GM12874 (cell line): ENCODE results near the gene ERMARD.

Experiments used
- TF ChIP-seq, protein P1 (sequence below): IDR thresholded peaks from 2 replicates; pipeline ENCODE4 v1.5.1; 2011; ENCODE audit warnings: low read depth, mild to moderate bottlenecking, control low read depth, low read length, moderate library complexity; ENCODE audit not compliant: insufficient read depth

The ERMARD gene

DNA sequence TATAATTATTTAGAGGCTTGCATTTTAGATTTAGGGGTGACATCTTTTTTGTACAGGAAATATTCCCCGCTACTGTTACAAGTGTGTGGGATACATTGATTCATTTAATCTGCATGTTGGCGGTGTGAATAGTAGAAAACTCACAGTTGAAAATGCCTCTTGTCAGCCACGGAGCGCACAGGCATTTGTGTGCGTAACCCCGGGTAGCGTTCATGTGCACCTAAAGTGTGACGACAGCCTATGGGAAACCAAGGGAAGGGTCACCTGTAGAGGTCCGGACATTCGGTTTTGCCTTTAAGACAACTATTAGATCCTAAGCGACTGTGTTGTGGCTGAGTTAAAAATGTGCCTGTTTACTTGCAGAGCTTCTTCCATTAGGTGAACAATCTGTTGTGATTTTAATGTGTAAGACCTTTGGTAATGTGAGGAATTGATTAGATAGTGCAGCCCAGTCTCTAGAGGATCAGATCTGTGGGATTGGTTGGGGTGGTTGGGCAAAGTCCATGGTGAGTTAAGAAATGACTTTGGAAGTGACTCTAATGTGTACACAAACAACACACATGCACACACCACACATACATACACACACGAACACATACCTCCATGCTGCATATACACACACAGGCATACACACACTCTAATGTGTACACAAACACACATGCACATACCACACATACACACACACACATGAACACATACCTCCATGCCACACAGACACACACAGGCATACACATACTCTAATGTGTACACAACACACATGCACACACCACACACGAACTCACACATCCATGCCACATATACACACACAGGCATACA is 15.7 kb downstream of the ERMARD start:
- TF ChIP-seq, protein P1, sequence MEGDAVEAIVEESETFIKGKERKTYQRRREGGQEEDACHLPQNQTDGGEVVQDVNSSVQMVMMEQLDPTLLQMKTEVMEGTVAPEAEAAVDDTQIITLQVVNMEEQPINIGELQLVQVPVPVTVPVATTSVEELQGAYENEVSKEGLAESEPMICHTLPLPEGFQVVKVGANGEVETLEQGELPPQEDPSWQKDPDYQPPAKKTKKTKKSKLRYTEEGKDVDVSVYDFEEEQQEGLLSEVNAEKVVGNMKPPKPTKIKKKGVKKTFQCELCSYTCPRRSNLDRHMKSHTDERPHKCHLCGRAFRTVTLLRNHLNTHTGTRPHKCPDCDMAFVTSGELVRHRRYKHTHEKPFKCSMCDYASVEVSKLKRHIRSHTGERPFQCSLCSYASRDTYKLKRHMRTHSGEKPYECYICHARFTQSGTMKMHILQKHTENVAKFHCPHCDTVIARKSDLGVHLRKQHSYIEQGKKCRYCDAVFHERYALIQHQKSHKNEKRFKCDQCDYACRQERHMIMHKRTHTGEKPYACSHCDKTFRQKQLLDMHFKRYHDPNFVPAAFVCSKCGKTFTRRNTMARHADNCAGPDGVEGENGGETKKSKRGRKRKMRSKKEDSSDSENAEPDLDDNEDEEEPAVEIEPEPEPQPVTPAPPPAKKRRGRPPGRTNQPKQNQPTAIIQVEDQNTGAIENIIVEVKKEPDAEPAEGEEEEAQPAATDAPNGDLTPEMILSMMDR: no peak

GRCh38 chr6:169774347-169774746 is 22.9 kb downstream of the ERMARD start:
- TF ChIP-seq, protein P1: no peak

DNA sequence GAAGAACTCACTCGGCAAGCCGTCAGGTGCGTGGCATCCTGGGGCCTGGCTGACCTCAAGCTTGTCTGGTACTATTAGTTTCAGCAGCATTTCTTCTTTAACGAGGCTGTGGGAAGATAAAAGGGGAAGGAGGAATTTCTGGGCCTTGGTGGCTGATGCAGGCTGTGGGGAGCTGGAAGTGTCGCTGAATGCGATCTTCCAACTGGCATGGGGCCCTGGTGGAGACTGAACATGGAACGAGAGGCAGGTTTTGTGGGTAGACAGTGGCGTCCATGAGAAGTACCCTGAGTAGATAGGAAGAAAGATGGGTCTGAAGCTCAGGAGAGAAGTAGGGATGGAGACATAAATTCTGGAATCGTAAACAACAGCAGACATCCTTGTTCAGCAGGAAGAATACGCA is 23.9 kb downstream of the ERMARD start:
- TF ChIP-seq, protein P1: no peak

DNA sequence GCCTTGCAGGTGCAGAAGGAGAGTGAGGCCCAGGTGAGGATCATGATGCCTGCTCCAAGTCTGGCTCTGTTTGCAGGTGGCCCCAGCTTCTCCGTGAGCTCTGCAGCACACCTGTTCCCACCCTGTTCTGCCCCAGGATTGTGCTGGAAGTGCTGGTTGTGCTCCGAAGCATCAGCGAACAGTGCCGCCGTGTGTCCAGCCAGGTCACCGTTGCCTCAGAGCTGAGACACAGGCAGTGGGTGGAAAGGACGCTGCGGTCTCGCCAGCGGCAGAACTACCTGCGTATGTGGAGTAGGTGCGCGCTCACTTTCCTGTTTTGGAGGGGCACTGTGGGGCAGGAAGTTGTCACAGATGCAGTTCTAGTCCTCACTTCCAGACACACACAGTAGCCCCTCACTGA is 25.0 kb downstream of the ERMARD start:
- TF ChIP-seq, protein P1: no peak

DNA sequence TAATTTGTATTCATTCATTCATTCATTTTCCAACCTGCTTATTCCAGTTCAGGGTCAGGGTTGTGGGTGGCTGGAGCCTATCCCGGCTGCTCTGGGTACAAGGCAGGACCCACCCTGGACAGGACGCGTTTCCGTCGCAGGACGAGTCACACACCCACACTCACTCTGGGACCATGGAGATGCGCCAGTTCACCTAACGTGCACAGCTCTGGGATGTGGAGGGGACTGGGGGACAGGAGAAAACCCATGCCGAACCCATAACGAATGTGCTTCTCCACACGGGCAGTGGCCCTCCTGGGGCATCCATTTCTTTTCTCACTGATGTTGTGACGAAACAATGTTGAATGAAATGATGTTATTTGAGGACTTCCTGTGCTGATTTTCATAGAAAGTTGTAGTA is 26.5 kb downstream of the ERMARD start:
- TF ChIP-seq, protein P1: no peak

DNA sequence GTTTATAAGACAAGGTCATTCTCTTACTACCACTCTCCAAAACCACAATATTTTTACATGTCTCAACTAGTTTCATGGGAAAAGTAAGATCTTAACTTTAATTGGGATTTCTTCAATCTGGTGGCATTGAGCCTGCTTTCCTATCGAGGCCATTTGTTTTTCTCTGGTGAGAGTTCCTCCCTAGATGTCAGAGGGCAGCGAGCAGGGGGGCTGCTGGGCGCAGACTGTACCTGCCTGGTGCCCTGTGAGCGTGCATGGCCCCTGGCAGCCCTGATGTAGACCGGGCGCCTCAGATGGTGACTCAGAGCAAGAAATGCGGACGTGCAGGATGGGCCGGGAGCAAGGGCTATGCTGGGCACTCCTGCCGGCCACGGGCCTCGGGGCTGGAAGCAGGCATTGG is 27.2 kb downstream of the ERMARD start:
- TF ChIP-seq, protein P1: no peak

DNA sequence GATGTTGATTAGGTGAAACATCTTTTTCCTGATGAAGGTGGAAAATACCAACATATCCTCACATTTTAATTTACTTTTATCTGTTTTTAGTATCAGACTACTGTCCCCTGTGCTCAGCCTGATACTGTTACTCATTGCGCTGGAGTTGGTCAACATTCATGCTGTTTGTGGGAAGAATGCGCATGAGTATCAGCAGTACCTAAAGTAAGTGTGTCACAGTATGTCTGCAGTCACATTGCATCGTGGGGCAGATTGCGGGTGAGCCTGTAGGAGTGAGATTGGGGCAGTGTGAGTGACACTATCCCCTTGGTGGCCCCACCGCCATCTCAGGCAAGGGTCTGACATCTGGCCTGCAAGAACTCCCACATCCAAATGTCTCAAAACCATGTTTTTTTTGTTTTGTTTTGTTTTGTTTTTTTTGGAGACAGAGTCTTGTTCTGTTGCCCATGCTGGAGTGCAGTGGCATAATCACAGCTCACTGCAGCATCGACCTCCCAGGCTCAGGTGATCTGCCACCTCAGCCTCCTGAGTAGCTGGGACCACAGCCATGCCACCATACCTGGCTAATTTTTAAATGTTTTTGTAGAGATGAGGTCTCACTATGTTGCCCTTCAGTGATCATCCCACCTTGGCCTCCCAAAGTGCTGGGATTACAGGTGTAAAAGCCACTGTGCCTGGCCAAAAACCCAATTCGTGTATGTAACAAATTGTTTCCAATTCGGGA is 27.8 kb downstream of the ERMARD start:
- TF ChIP-seq, protein P1: no peak
